Thyroid gland (tissue), 4 donors: Measurements from ENCODE around the gene TRPM2. TPM values are rescaled to one million over a fixed set of nuclear protein-coding genes. Genes with fewer than 3 reads are reported as not detected.

Source experiments
- DNase-seq, 2 donors: peaks; one replicate each; pipeline ENCODE4 v3.0.0-alpha.2; 2019
- H3K27ac ChIP-seq, 3 donors: fragments of 200-600 bp; sonication (generic); 1 replicate in 2 of 3; 2 replicates in 1 of 3; pipeline ENCODE4 v1.5.1; 2016 to 2019; ENCODE audit warnings: mild to moderate bottlenecking in 1 of 3, moderate library complexity in 1 of 3
- H3K27me3 ChIP-seq: fragments of 200-600 bp; sonication (generic); one replicate; pipeline ENCODE4 v1.5.1; 2019
- H3K36me3 ChIP-seq, 2 donors: fragments of 200-600 bp; sonication (generic); one replicate each; pipeline ENCODE4 v1.5.1; 2016 to 2019
- H3K4me1 ChIP-seq, 2 donors: fragments of 200-600 bp; sonication (generic); one replicate each; pipeline ENCODE4 v1.5.1; 2017 to 2019
- H3K4me3 ChIP-seq, 3 donors: fragments of 200-600 bp; sonication (generic); replicated peaks in 1 of 3; 1 replicate in 2 of 3; 2 replicates in 1 of 3; pipeline ENCODE4 v1.5.1; 2016; ENCODE audit warnings: mild to moderate bottlenecking in 1 of 3
- H3K9me3 ChIP-seq: fragments of 200-600 bp; sonication (generic); one replicate; pipeline ENCODE4 v1.5.1; 2017
- POLR2A ChIP-seq, 2 donors: fragments of 450-650 bp; IDR thresholded peaks; one replicate each; pipeline ENCODE4 v1.6.1; 2017; ENCODE audit warnings: antibody characterized with exemption in 2 of 2, mild to moderate bottlenecking in 2 of 2, moderate library complexity in 1 of 2
- WGBS, 2 donors: methylation state at CpG; one replicate each; pipeline ENCODE4 v1.1.5; 2017; 5-methylcytosine and 5-hydroxymethylcytosine counted together
- intact Hi-C: fragments of 100-400 bp; cut with DNase I; formaldehyde crosslinking; loops from one replicate; pipeline ENCODE4 v1.15.1; 2023
- total RNA-seq, 4 donors: library from RNA; depleted of rRNA; stranded (reverse); fragments of >200 nt; gene quantifications; one replicate each; pipeline ENCODE4 v1.2.3, GENCODE V29; 2016
- TF ChIP-seq, protein P1 (sequence below), 6 experiments: fragments of 200-600 bp in 3 of 6; fragments of 450-650 bp in 3 of 6; sonication (generic) in 3 of 6; IDR thresholded peaks; one replicate each; pipeline ENCODE4 v1.5.1; 2016 to 2019; ENCODE audit warnings: antibody characterized with exemption in 6 of 6, mild to moderate bottlenecking in 2 of 6, inconsistent platforms in 1 of 6, moderate library complexity in 1 of 6

Gene TRPM2
- total RNA-seq, 4 donors from 2014 or later = 0.67 to 2.6 (median 0.88) TPM

GRCh38 chr21:44328242-44328895 lies 25.1 kb upstream of the TRPM2 start:
- no peak for TF ChIP-seq POLR2A (IDR thresholded peaks at IDR 0.05)
- H3K27me3 ChIP-seq = no peaks in the 10 kb centered on the region
- H3K36me3 ChIP-seq = peaks cover 31 to 35% of the 10 kb centered on the region in 2 donors
- no peak overlapping the region for H3K4me3 ChIP-seq
- H3K9me3 ChIP-seq = no peaks in the 10 kb centered on the region
- intact Hi-C loops = no loop called here
- DNase-seq = no peak
- H3K27ac ChIP-seq = no peak overlapping the region
- WGBS, 2 donors = 85 to 92% methylated on average over 20 to 25 of the region's 25 CpGs
- H3K4me1 ChIP-seq = peaks cover 5 to 6% of the 10 kb centered on the region in 2 donors

GRCh38 chr21:44329086-44329889 lies 24.1 kb upstream of the TRPM2 start:
- H3K36me3 ChIP-seq = peaks cover 22 to 29% of the 10 kb centered on the region in 2 donors
- no peak overlapping the region for H3K4me3 ChIP-seq
- no peak for TF ChIP-seq POLR2A (IDR thresholded peaks at IDR 0.05)
- TF ChIP-seq, protein P1, sequence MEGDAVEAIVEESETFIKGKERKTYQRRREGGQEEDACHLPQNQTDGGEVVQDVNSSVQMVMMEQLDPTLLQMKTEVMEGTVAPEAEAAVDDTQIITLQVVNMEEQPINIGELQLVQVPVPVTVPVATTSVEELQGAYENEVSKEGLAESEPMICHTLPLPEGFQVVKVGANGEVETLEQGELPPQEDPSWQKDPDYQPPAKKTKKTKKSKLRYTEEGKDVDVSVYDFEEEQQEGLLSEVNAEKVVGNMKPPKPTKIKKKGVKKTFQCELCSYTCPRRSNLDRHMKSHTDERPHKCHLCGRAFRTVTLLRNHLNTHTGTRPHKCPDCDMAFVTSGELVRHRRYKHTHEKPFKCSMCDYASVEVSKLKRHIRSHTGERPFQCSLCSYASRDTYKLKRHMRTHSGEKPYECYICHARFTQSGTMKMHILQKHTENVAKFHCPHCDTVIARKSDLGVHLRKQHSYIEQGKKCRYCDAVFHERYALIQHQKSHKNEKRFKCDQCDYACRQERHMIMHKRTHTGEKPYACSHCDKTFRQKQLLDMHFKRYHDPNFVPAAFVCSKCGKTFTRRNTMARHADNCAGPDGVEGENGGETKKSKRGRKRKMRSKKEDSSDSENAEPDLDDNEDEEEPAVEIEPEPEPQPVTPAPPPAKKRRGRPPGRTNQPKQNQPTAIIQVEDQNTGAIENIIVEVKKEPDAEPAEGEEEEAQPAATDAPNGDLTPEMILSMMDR (IDR thresholded peaks at IDR 0.05) = no peak
- H3K4me1 ChIP-seq = peaks cover 5 to 6% of the 10 kb centered on the region in 2 donors
- intact Hi-C loops = no loop called here
- no peaks in the 10 kb centered on the region for H3K9me3 ChIP-seq
- WGBS, 2 donors = 59 to 81% methylated on average over 14 to 26 of the region's 26 CpGs
- no peaks in the 10 kb centered on the region for H3K27me3 ChIP-seq
- no peak overlapping the region for H3K27ac ChIP-seq
- peak; percentile 60 to 76 for DNase-seq

- intact Hi-C loops = no loop called here
- Histone ChIP-seq H3K4me1 (peaks cover 5 to 6% of the 10 kb centered on the region in 2 donors), H3K4me3 (no peak overlapping the region), H3K27ac (no peak overlapping the region), H3K27me3 (no peaks in the 10 kb centered on the region), H3K36me3 (peaks cover 15 to 21% of the 10 kb centered on the region in 2 donors), H3K9me3 (no peaks in the 10 kb centered on the region)
- TF ChIP-seq, protein P1 (IDR thresholded peaks at IDR 0.05) = no peak
- TF ChIP-seq POLR2A (IDR thresholded peaks at IDR 0.05) = no peak
- DNase-seq = no peak
- WGBS, 2 donors = 92% methylated on average over 20 to 34 of the region's 44 CpGs
These were observed 23.3 kb upstream of the TRPM2 start for GRCh38 chr21:44329971-44330681.

DNA sequence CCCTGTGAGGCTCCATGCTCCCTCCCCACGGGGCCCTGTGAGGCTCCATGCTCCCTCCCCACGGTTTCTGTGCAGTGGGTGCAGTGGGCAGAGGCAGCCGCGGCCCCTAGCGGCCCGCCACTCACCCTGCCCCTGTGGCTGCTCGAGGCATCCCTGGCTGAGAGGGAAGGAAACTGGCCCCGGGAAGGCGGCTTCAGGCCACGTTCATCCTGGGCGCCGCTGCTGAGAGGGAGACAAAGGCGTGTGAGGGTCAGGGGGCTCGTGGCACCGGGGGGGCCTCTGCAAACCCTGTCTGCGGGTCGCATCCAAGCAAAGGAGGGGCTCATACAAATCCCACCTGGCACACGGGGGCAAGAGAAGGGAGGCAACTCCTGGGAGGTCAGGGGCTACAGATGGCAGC lies 22.7 kb upstream of the TRPM2 start:
- H3K9me3 ChIP-seq = no peaks in the 10 kb centered on the region
- H3K27me3 ChIP-seq = no peaks in the 10 kb centered on the region
- TF ChIP-seq, protein P1 (IDR thresholded peaks at IDR 0.05) = no peak
- TF ChIP-seq POLR2A (IDR thresholded peaks at IDR 0.05) = no peak
- intact Hi-C loops = no loop called here
- H3K4me1 ChIP-seq = peaks cover 5 to 6% of the 10 kb centered on the region in 2 donors
- no peak overlapping the region for H3K27ac ChIP-seq
- DNase-seq = no peak
- peaks cover 10 to 15% of the 10 kb centered on the region in 2 donors for H3K36me3 ChIP-seq
- H3K4me3 ChIP-seq = no peak overlapping the region
- WGBS, 2 donors = 86% methylated on average over 9 to 18 of the region's 18 CpGs

- intact Hi-C loops = no loop called here
- H3K27ac ChIP-seq = no peak overlapping the region
- H3K36me3 ChIP-seq = peaks cover 11 to 12% of the 10 kb centered on the region in 2 donors
These were observed 22.2 kb upstream of the TRPM2 start for GRCh38 chr21:44331209-44331608.

More at GRCh38 chr21:44331209-44331608, 22.2 kb upstream of the TRPM2 start:
- Histone ChIP-seq H3K4me1 (peaks cover 5 to 6% of the 10 kb centered on the region in 2 donors), H3K27me3 (no peaks in the 10 kb centered on the region), H3K9me3 (no peaks in the 10 kb centered on the region), H3K4me3 (no peak overlapping the region)
- TF ChIP-seq, protein P1 (IDR thresholded peaks at IDR 0.05) = no peak
- no peak for TF ChIP-seq POLR2A (IDR thresholded peaks at IDR 0.05)
- no peak for DNase-seq
- WGBS, 2 donors = 88 to 95% methylated on average over 9 to 14 of the region's 16 CpGs
